Parathyroid adenoma (tissue), 2 donors: ENCODE measurements around the gene ESRRA.
"Not testable (repeated sequence)": the region's sequence is repeated elsewhere in the genome, so short reads cannot be mapped to it uniquely, and the experiment has no call there.

Experiments
- H2AFZ ChIP-seq: fragments of 300-600 bp; sonication (generic); one replicate; pipeline ENCODE4 v1.7.0; 2017; ENCODE audit warnings: antibody characterized with exemption, mild to moderate bottlenecking
- H3K27ac ChIP-seq: fragments of 300-600 bp; sonication (generic); one replicate; pipeline ENCODE4 v1.7.0; 2017
- H3K27me3 ChIP-seq: fragments of 300-600 bp; sonication (generic); one replicate; pipeline ENCODE4 v1.7.0; 2017; ENCODE audit warnings: low read length; ENCODE audit not compliant: control insufficient read depth, insufficient read depth
- H3K36me3 ChIP-seq: fragments of 300-600 bp; sonication (generic); one replicate; pipeline ENCODE4 v1.7.0; 2017; ENCODE audit warnings: low read length; ENCODE audit not compliant: control insufficient read depth, insufficient read depth
- H3K4me1 ChIP-seq: fragments of 300-600 bp; sonication (generic); one replicate; pipeline ENCODE4 v1.7.0; 2017; ENCODE audit warnings: control low read depth
- H3K4me2 ChIP-seq: fragments of 300-600 bp; sonication (generic); one replicate; pipeline ENCODE4 v1.7.0; 2017; ENCODE audit warnings: low read length
- H3K4me3 ChIP-seq: fragments of 300-600 bp; sonication (generic); one replicate; pipeline ENCODE4 v1.7.0; 2017; ENCODE audit warnings: low read depth, low read length
- H3K79me2 ChIP-seq: fragments of 300-600 bp; sonication (generic); one replicate; pipeline ENCODE4 v1.7.0; 2017; ENCODE audit warnings: control low read depth
- H3K9ac ChIP-seq: fragments of 300-600 bp; sonication (generic); one replicate; pipeline ENCODE4 v1.7.0; 2017; ENCODE audit warnings: mild to moderate bottlenecking
- H3K9me3 ChIP-seq: fragments of 300-600 bp; sonication (generic); one replicate; pipeline ENCODE4 v1.7.0; 2017; ENCODE audit warnings: low read length; ENCODE audit not compliant: control insufficient read depth
- TF ChIP-seq, protein P1 (sequence below): fragments of 300-600 bp; sonication (generic); IDR thresholded peaks from one replicate; pipeline ENCODE4 v1.7.0; 2017; ENCODE audit warnings: antibody characterized with exemption, mild to moderate bottlenecking
- donor health status: primary hyperparathyroidism.

The ESRRA gene

DNA sequence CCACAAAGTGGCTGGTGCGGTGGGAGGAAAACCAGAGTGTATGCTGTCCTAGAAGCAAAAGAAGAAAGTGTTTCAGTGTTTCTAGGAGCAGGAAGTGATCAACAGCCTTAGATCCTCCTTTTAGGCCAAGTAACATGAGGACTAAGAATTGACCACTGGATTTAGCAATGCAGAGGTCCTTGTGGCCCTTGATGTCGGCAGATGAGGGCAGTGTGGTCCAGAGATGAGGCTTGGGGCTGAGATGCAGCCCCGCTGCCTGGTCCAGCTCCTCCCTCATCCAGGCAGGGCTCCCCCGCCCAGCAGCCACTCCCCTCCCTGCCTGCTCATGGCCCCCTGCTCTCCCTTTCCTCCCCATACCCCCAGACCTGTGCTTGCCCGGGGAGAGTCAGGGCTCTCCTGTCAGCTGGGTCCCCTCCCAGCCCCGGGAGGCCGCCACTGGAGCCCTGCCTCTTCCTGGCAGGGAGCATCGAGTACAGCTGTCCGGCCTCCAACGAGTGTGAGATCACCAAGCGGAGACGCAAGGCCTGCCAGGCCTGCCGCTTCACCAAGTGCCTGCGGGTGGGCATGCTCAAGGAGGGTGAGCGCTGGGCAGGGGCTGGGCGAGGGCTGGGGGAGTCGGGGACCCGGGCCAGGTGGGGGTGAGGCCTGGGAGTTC, 8.3 kb downstream of the ESRRA start:
- Histone ChIP-seq H3K36me3 (no peaks in the 10 kb centered on the region), H3K9me3 (no peaks in the 10 kb centered on the region), H3K4me3 (no peak overlapping the region)

DNA sequence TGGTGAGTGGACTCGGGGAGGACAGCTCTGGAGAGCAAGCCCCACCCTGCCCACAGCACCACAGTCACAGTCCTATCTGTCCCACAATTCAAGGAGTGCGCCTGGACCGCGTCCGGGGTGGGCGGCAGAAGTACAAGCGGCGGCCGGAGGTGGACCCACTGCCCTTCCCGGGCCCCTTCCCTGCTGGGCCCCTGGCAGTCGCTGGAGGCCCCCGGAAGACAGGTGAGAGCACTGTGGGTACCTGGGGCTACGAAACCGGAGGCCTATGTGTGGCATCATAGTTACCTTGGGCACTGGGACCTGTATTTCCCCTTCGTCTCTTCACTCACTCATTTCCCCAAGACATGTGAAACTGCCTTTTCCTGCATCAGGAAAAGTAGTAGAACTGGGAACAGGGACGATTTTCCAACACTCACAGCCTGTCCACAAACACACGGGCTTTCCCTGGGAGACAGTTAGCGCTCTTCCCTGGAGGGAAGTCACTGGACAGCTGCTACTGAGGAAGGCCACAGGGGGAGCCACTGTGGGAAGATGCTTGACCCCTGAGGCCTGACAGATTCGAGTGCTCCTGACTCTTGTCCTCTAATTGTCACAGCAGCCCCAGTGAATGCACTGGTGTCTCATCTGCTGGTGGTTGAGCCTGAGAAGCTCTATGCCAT, 9.0 kb downstream of the ESRRA start:
- no peak overlapping the region for H3K4me3 ChIP-seq
- no peak overlapping the region for H3K4me2 ChIP-seq
- no peaks in the 10 kb centered on the region for H3K27me3 ChIP-seq
- no peaks in the 10 kb centered on the region for H3K36me3 ChIP-seq
- H3K9me3 ChIP-seq: no peaks in the 10 kb centered on the region
- no peak overlapping the region for H3K27ac ChIP-seq
- H3K9ac ChIP-seq: no peak overlapping the region
- TF ChIP-seq, protein P1, sequence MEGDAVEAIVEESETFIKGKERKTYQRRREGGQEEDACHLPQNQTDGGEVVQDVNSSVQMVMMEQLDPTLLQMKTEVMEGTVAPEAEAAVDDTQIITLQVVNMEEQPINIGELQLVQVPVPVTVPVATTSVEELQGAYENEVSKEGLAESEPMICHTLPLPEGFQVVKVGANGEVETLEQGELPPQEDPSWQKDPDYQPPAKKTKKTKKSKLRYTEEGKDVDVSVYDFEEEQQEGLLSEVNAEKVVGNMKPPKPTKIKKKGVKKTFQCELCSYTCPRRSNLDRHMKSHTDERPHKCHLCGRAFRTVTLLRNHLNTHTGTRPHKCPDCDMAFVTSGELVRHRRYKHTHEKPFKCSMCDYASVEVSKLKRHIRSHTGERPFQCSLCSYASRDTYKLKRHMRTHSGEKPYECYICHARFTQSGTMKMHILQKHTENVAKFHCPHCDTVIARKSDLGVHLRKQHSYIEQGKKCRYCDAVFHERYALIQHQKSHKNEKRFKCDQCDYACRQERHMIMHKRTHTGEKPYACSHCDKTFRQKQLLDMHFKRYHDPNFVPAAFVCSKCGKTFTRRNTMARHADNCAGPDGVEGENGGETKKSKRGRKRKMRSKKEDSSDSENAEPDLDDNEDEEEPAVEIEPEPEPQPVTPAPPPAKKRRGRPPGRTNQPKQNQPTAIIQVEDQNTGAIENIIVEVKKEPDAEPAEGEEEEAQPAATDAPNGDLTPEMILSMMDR: no peak
- no peaks in the 10 kb centered on the region for H3K79me2 ChIP-seq
- H3K4me1 ChIP-seq: peaks cover 4% of the 10 kb centered on the region
- no peak overlapping the region for H2AFZ ChIP-seq

More for the DNA sequence above, 8.3 kb downstream of the ESRRA start:
- Histone ChIP-seq H2AFZ (no peak overlapping the region), H3K79me2 (no peaks in the 10 kb centered on the region), H3K4me2 (no peak overlapping the region), H3K27me3 (no peaks in the 10 kb centered on the region), H3K9ac (no peak overlapping the region), H3K4me1 (peaks cover 2% of the 10 kb centered on the region), H3K27ac (no peak overlapping the region)
- TF ChIP-seq, protein P1: no peak

DNA sequence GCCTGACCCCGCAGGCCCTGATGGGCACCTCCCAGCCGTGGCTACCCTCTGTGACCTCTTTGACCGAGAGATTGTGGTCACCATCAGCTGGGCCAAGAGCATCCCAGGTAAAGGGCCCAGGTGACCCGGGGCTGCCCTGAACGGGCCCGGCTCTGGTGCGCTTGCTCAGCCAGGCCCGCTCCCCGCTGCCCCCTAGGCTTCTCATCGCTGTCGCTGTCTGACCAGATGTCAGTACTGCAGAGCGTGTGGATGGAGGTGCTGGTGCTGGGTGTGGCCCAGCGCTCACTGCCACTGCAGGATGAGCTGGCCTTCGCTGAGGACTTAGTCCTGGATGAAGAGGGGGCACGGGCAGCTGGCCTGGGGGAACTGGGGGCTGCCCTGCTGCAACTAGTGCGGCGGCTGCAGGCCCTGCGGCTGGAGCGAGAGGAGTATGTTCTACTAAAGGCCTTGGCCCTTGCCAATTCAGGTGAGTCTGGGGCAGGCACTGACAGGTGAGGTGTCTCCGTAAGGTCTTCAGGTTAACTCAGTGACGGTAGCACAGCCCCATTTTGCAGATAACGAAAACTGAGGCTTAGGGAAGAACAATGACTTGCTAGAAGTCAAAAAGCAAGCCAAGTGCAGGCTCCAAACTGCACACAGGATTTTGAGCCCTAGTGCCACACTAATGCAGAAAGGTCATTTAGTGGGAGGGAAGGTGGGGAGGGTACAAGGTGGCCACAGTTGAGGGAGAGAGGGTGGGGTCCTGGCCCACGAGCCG, 9.7 kb downstream of the ESRRA start:
- H3K9me3 ChIP-seq: no peaks in the 10 kb centered on the region
- H3K36me3 ChIP-seq: no peaks in the 10 kb centered on the region
- no peaks in the 10 kb centered on the region for H3K27me3 ChIP-seq
- TF ChIP-seq, protein P1: no peak
- H3K9ac ChIP-seq: no peak overlapping the region
- H3K4me1 ChIP-seq: peaks cover 4% of the 10 kb centered on the region
- H3K79me2 ChIP-seq: no peaks in the 10 kb centered on the region
- no peak overlapping the region for H3K4me3 ChIP-seq
- H3K4me2 ChIP-seq: no peak overlapping the region
- no peak overlapping the region for H2AFZ ChIP-seq
- no peak overlapping the region for H3K27ac ChIP-seq

DNA sequence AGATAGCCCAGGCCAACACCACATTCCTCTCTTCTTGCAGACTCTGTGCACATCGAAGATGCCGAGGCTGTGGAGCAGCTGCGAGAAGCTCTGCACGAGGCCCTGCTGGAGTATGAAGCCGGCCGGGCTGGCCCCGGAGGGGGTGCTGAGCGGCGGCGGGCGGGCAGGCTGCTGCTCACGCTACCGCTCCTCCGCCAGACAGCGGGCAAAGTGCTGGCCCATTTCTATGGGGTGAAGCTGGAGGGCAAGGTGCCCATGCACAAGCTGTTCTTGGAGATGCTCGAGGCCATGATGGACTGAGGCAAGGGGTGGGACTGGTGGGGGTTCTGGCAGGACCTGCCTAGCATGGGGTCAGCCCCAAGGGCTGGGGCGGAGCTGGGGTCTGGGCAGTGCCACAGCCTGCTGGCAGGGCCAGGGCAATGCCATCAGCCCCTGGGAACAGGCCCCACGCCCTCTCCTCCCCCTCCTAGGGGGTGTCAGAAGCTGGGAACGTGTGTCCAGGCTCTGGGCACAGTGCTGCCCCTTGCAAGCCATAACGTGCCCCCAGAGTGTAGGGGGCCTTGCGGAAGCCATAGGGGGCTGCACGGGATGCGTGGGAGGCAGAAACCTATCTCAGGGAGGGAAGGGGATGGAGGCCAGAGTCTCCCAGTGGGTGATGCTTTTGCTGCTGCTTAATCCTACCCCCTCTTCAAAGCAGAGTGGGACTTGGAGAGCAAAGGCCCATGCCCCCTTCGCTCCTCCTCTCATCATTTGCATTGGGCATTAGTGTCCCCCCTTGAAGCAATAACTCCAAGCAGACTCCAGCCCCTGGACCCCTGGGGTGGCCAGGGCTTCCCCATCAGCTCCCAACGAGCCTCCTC, 10.6 kb downstream of the ESRRA start:
- not testable (repeated sequence) for H3K4me3 ChIP-seq

More for the DNA sequence above, 10.6 kb downstream of the ESRRA start:
- not testable (repeated sequence) for H3K4me2 ChIP-seq, H3K27ac ChIP-seq, H2AFZ ChIP-seq, H3K79me2 ChIP-seq, H3K27me3 ChIP-seq, H3K36me3 ChIP-seq, H3K4me1 ChIP-seq, H3K9me3 ChIP-seq, H3K9ac ChIP-seq
